Nephron progenitor cell (in vitro differentiated cells): ENCODE results near the gene HES4.

Source experiments
- DNase-seq: peaks from one replicate; pipeline ENCODE4 v3.0.0; 2021
- H3K27ac Mint-ChIP-seq: 2 replicates; pipeline ENCODE4 v1.8.0; 2021; ENCODE audit warnings: mild to moderate bottlenecking, moderate library complexity, mixed read lengths
- H3K27me3 Mint-ChIP-seq: 2 replicates; pipeline ENCODE4 v1.8.0; 2021; ENCODE audit warnings: mild to moderate bottlenecking, low read depth, mixed read lengths; ENCODE audit not compliant: poor library complexity
- H3K36me3 Mint-ChIP-seq: 2 replicates; pipeline ENCODE4 v1.8.0; 2021; ENCODE audit warnings: low read depth, mixed read lengths
- H3K4me1 Mint-ChIP-seq: 2 replicates; pipeline ENCODE4 v1.8.0; 2021; ENCODE audit warnings: mixed read lengths
- H3K4me3 Mint-ChIP-seq: 2 replicates; pipeline ENCODE4 v1.8.0; 2021; ENCODE audit warnings: mild to moderate bottlenecking, moderate library complexity, mixed read lengths
- H3K9me3 Mint-ChIP-seq: 2 replicates; pipeline ENCODE4 v1.8.0; 2021; ENCODE audit warnings: mild to moderate bottlenecking, moderate library complexity, mixed read lengths
- CTCF ChIP-seq: fragments of 200-600 bp; sonication (generic); IDR thresholded peaks from 2 replicates; pipeline ENCODE4 v1.5.0; 2021; ENCODE audit warnings: antibody characterized with exemption

Gene HES4

GRCh38 chr1:966135-966703, 33.7 kb downstream of the HES4 start, which contains the start of gene PLEKHN1:
Gene PLEKHN1, plus strand, starts transcription at chr1:966482. Its CDS starts 50 bp downstream, at chr1:966532.
- Mint-ChIP-seq H3K4me3 (peak within 1 kb of the TSS; percentile 52), H3K27me3 (peaks cover 73% of the 10 kb centered on the region), H3K27ac (no peak within 1 kb of the TSS), H3K9me3 (peaks cover 3% of the 10 kb centered on the region), H3K36me3 (peaks cover 8% of the 10 kb centered on the region), H3K4me1 (no peaks in the 10 kb centered on the region)
- no peak for TF ChIP-seq CTCF
- DNase-seq: no peak

- Mint-ChIP-seq H3K27me3 (peaks cover 67% of the 10 kb centered on the region), H3K27ac (no peak overlapping the region), H3K9me3 (peaks cover 3% of the 10 kb centered on the region), H3K36me3 (peaks cover 8% of the 10 kb centered on the region), H3K4me1 (no peaks in the 10 kb centered on the region), H3K4me3 (no peak overlapping the region)
- TF ChIP-seq CTCF: no peak
- no peak for DNase-seq
Observed at GRCh38 chr1:965526-966134, 34.3 kb downstream of the HES4 start.

GRCh38 chr1:964691-965525, 35.0 kb downstream of the HES4 start:
- Mint-ChIP-seq H3K36me3 (peaks cover 8% of the 10 kb centered on the region), H3K27me3 (peaks cover 66% of the 10 kb centered on the region), H3K4me3 (no peak overlapping the region), H3K27ac (no peak overlapping the region), H3K4me1 (no peaks in the 10 kb centered on the region), H3K9me3 (peaks cover 3% of the 10 kb centered on the region)
- TF ChIP-seq CTCF: no peak
- no peak for DNase-seq

- H3K27me3 Mint-ChIP-seq: peaks cover 61% of the 10 kb centered on the region
- peaks cover 8% of the 10 kb centered on the region for H3K36me3 Mint-ChIP-seq
- H3K4me1 Mint-ChIP-seq: no peaks in the 10 kb centered on the region
- DNase-seq: no peak
- no peak for TF ChIP-seq CTCF
- no peak overlapping the region for H3K4me3 Mint-ChIP-seq
- no peaks in the 10 kb centered on the region for H3K9me3 Mint-ChIP-seq
- H3K27ac Mint-ChIP-seq: no peak overlapping the region
Observed at GRCh38 chr1:963746-964525, 36.0 kb downstream of the HES4 start.

GRCh38 chr1:963301-963651, 36.6 kb downstream of the HES4 start:
- no peak overlapping the region for H3K27ac Mint-ChIP-seq
- peaks cover 55% of the 10 kb centered on the region for H3K27me3 Mint-ChIP-seq
- no peak for TF ChIP-seq CTCF
- peaks cover 8% of the 10 kb centered on the region for H3K36me3 Mint-ChIP-seq
- DNase-seq: no peak
- no peak overlapping the region for H3K4me3 Mint-ChIP-seq
- H3K9me3 Mint-ChIP-seq: no peaks in the 10 kb centered on the region
- peaks cover 5% of the 10 kb centered on the region for H3K4me1 Mint-ChIP-seq
